Chondrocyte (in vitro differentiated cells): ENCODE data around the gene LPP. TPM values are rescaled to one million over a fixed set of nuclear protein-coding genes. Genes with fewer than 3 reads are reported as not detected.

Experiments used
- DNase-seq: peaks from one replicate; pipeline ENCODE4 v3.0.0; 2021; ENCODE audit warnings: mixed read lengths, low spot score
- H3K27ac Mint-ChIP-seq: one replicate; pipeline ENCODE4 v1.8.0; 2021; ENCODE audit warnings: mild to moderate bottlenecking, moderate library complexity, mixed read lengths; ENCODE audit not compliant: unreplicated experiment
- H3K27me3 Mint-ChIP-seq: 2 replicates; pipeline ENCODE4 v1.8.0; 2021; ENCODE audit warnings: low read depth, mixed read lengths
- H3K36me3 Mint-ChIP-seq: 2 replicates; pipeline ENCODE4 v1.8.0; 2021; ENCODE audit warnings: low read depth, mixed read lengths
- H3K4me1 Mint-ChIP-seq: 2 replicates; pipeline ENCODE4 v1.8.0; 2021; ENCODE audit warnings: low read depth, mild to moderate bottlenecking, mixed read lengths
- H3K4me3 Mint-ChIP-seq: one replicate; pipeline ENCODE4 v1.8.0; 2021; ENCODE audit warnings: mild to moderate bottlenecking, moderate library complexity, mixed read lengths; ENCODE audit not compliant: unreplicated experiment
- H3K9me3 Mint-ChIP-seq: 2 replicates; pipeline ENCODE4 v1.8.0; 2021; ENCODE audit warnings: low read depth, mixed read lengths
- CTCF ChIP-seq: fragments of 200-600 bp; sonication (generic); IDR thresholded peaks from 2 replicates; pipeline ENCODE4 v1.5.0; 2021; ENCODE audit warnings: antibody characterized with exemption, mild to moderate bottlenecking, moderate library complexity
- total RNA-seq: library from RNA; stranded (reverse); gene quantifications from 3 replicates; pipeline ENCODE4 v1.2.1, GENCODE V29; 2021

The LPP gene
- total RNA-seq, 1 donor from 2014 or later = 295 TPM

GRCh38 chr3:188223936-188224335 lies 70.0 kb downstream of the LPP start:
- DNase-seq = no peak
- Mint-ChIP-seq H3K36me3 (peaks cover 18% of the 10 kb centered on the region), H3K27ac (peak overlapping the region; percentile 19), H3K27me3 (no peaks in the 10 kb centered on the region), H3K4me3 (no peak overlapping the region), H3K9me3 (no peaks in the 10 kb centered on the region), H3K4me1 (peaks cover 53% of the 10 kb centered on the region)
- TF ChIP-seq CTCF = no peak

- H3K4me3 Mint-ChIP-seq = no peak overlapping the region
- DNase-seq = no peak
- H3K27me3 Mint-ChIP-seq = no peaks in the 10 kb centered on the region
- H3K27ac Mint-ChIP-seq = no peak overlapping the region
- TF ChIP-seq CTCF = no peak
- peaks cover 42% of the 10 kb centered on the region for H3K4me1 Mint-ChIP-seq
- peaks cover 19% of the 10 kb centered on the region for H3K36me3 Mint-ChIP-seq
- no peaks in the 10 kb centered on the region for H3K9me3 Mint-ChIP-seq
Observed at GRCh38 chr3:188227442-188227841, 73.5 kb downstream of the LPP start.

- Mint-ChIP-seq H3K4me3 (no peak overlapping the region), H3K4me1 (peaks cover 40% of the 10 kb centered on the region), H3K9me3 (no peaks in the 10 kb centered on the region), H3K27ac (no peak overlapping the region), H3K27me3 (no peaks in the 10 kb centered on the region), H3K36me3 (peaks cover 15% of the 10 kb centered on the region)
- no peak for TF ChIP-seq CTCF
- no peak for DNase-seq
Observed at GRCh38 chr3:188229177-188229576, 75.2 kb downstream of the LPP start.

- no peak for DNase-seq
- H3K4me1 Mint-ChIP-seq = peaks cover 45% of the 10 kb centered on the region
- no peak overlapping the region for H3K4me3 Mint-ChIP-seq
- peaks cover 14% of the 10 kb centered on the region for H3K36me3 Mint-ChIP-seq
- no peaks in the 10 kb centered on the region for H3K27me3 Mint-ChIP-seq
- no peaks in the 10 kb centered on the region for H3K9me3 Mint-ChIP-seq
- H3K27ac Mint-ChIP-seq = no peak overlapping the region
- no peak for TF ChIP-seq CTCF
Observed at GRCh38 chr3:188229726-188230125, 75.8 kb downstream of the LPP start.

- Mint-ChIP-seq H3K4me3 (no peak overlapping the region), H3K27ac (peak overlapping the region; percentile 50), H3K36me3 (peaks cover 14% of the 10 kb centered on the region), H3K27me3 (no peaks in the 10 kb centered on the region), H3K4me1 (peaks cover 53% of the 10 kb centered on the region), H3K9me3 (no peaks in the 10 kb centered on the region)
- no peak for TF ChIP-seq CTCF
- DNase-seq = no peak
Observed at GRCh38 chr3:188230962-188231361, 77.0 kb downstream of the LPP start.
